Breast epithelium (tissue), 3 donors: ENCODE data around the gene GBF1.

ENCODE experiments used
- CTCF ChIP-seq, 3 donors: fragments of 450-650 bp; IDR thresholded peaks; one replicate each; pipeline ENCODE4 v1.5.1; 2016 to 2017; ENCODE audit warnings: antibody characterized with exemption in 3 of 3, mild to moderate bottlenecking in 3 of 3, moderate library complexity in 3 of 3
- POLR2A ChIP-seq: fragments of 450-650 bp; IDR thresholded peaks from one replicate; pipeline ENCODE4 v1.6.1; 2016; ENCODE audit warnings: antibody characterized with exemption, mild to moderate bottlenecking, moderate library complexity
- POLR2AphosphoS5 ChIP-seq, 3 donors: sonication (generic); formaldehyde crosslinking; IDR thresholded peaks; one replicate each; pipeline ENCODE4 v1.6.1; 2017; ENCODE audit warnings: antibody characterized with exemption in 3 of 3

GRCh38 chr10:102246261-102246660, 929 bp downstream of the GBF1 start:
- no peak for TF ChIP-seq POLR2A
- no peak for TF ChIP-seq CTCF (IDR thresholded peaks at IDR 0.05)
- no peak for TF ChIP-seq POLR2AphosphoS5 (IDR thresholded peaks at IDR 0.05)
